ENCODE data around the gene ANKRD13A. TPM values are rescaled to one million over a fixed set of nuclear protein-coding genes. Genes with fewer than 3 reads are reported as not detected.

The ANKRD13A gene
- total RNA-seq, 1 experiment from 2014 or later = 34.5 TPM

DNA sequence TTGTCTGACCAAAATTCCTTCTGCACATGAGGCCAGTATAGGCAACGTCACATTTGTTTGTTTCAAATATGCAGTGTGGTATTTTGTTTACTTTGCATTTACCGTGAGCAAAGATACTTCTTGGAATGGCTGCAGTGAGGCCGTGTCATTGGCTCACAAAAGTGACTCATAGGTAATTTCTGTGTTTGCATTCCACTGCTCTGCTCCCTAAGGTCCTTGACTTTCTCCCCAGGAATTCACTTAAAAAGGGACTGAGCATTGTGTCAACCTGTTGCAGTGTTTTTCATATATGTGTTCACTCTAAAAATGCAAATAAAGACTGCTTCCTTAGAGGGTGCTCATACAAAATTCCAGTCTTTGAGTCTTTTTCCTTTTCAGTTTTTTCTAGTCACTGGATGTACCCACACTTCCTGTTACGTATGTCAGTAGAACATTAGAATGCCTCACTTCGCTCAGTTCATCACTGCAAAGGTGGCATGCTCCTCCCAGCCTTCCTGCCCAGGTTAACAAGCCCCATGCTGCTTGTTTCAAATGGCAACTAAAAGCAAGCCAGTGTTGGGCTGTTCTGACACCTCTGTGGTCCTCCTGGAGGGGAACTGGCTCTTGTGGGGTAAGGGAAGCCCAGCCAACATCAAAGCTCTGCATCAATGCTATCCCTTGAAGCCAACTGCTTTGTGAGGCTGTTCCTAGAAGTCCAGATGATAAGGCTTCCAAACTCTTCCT lies 40.0 kb downstream of the ANKRD13A start:
- intact Hi-C loops (cut with micrococcal nuclease; ENCODE audit: unreplicated experiment) = loop anchor here (5.0 kb wide), 1 partner anchor 37 kb away; no protein-coding TSS in a partner anchor
- Mint-ChIP-seq H3K9me3 (ENCODE audit: low read depth, unreplicated experiment) (no peaks in the 10 kb centered on the region), H3K27ac (ENCODE audit: unreplicated experiment) (peak overlapping the region; percentile 98), H3K4me3 (ENCODE audit: low read depth, unreplicated experiment) (peak overlapping the region; percentile 70), H3K27me3 (ENCODE audit: unreplicated experiment) (no peaks in the 10 kb centered on the region), H3K36me3 (ENCODE audit: insufficient read depth, unreplicated experiment) (peaks cover 47% of the 10 kb centered on the region), H3K4me1 (ENCODE audit: low read depth, unreplicated experiment) (peaks cover 34% of the 10 kb centered on the region)
- DNase-seq = peak; percentile 62
- CTCF ChIA-PET = interaction anchor here (0.6 to 0.7 kb wide), 3 partner anchors 41 to 928 kb away, joined by 3 read pairs; no protein-coding TSS in a partner anchor
- TF ChIP-seq, protein P1, sequence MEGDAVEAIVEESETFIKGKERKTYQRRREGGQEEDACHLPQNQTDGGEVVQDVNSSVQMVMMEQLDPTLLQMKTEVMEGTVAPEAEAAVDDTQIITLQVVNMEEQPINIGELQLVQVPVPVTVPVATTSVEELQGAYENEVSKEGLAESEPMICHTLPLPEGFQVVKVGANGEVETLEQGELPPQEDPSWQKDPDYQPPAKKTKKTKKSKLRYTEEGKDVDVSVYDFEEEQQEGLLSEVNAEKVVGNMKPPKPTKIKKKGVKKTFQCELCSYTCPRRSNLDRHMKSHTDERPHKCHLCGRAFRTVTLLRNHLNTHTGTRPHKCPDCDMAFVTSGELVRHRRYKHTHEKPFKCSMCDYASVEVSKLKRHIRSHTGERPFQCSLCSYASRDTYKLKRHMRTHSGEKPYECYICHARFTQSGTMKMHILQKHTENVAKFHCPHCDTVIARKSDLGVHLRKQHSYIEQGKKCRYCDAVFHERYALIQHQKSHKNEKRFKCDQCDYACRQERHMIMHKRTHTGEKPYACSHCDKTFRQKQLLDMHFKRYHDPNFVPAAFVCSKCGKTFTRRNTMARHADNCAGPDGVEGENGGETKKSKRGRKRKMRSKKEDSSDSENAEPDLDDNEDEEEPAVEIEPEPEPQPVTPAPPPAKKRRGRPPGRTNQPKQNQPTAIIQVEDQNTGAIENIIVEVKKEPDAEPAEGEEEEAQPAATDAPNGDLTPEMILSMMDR (IDR thresholded peaks at IDR 0.05; ENCODE audit: unreplicated experiment) = no peak
- TSS peak; percentile 30 for BruUV-seq (replicated peaks)

DNA sequence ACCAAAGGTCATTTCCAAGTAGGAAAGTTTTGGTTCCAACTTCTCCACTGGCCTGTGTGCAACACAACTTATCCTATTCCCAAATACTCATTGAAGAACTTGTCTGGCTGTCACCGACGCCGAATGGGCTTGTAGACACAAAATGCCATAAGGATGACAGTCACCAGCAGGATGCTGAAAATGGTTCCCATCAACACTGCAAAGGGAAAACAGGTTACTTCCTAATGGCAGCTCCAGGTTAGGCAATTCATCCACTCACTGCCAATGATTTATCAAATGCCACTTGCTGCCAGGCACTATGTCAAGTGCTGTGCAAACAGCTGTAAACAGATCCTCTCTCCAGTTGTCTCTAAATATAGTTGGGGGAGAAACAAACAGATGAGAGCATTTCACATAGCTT lies 43.0 kb downstream of the ANKRD13A start:
- intact Hi-C loops (cut with micrococcal nuclease; ENCODE audit: unreplicated experiment) = loop anchor here (5.0 kb wide), 1 partner anchor 390 kb away; no protein-coding TSS in a partner anchor
- no peak overlapping the region for H3K4me3 Mint-ChIP-seq (ENCODE audit: low read depth, unreplicated experiment)
- no peak for DNase-seq

DNA sequence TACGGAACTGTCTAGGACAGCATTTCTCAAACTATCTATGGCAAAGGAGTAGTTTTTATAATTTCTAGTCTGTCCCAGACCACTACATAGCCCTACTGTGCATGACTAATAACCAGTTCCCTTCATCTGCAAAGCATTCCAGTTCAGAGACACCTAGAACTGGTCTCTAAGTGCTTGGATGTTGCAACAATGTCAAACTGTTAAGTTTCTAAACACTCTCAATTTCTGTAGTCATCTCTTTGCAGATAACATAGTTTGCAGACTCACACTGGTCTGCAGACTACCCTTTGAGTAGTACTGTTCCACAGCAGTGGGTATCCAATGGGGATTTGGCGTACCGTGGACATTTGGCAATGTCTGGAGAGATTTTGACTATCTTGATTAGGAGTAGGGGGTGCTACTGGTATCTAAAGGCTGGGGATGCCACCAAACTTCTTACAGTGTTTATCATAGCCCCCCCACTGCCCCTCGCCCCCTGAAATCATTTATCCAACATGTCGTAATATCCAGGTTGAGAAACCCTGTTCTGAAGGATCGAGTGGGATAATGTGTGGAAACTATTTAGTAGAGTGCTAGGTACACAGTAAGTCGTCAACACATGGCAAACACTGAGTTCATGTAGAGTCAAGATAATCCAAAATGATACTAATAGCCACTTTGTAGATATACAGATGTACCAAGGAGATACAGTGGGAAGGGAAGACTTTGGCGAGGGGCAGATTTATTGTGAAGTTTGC lies 47.4 kb downstream of the ANKRD13A start:
- TF ChIP-seq, protein P1 (IDR thresholded peaks at IDR 0.05; ENCODE audit: unreplicated experiment) = no peak
- peaks cover 18% of the 10 kb centered on the region for H3K4me1 Mint-ChIP-seq (ENCODE audit: low read depth, unreplicated experiment)
- H3K27ac Mint-ChIP-seq (ENCODE audit: unreplicated experiment) = no peak overlapping the region
- no peaks in the 10 kb centered on the region for H3K27me3 Mint-ChIP-seq (ENCODE audit: unreplicated experiment)
- CTCF ChIA-PET = no interaction called here
- H3K4me3 Mint-ChIP-seq (ENCODE audit: low read depth, unreplicated experiment) = peak overlapping the region; percentile 99
- BruUV-seq (replicated peaks) = no TSS peak
- H3K36me3 Mint-ChIP-seq (ENCODE audit: insufficient read depth, unreplicated experiment) = peaks cover 40% of the 10 kb centered on the region
- intact Hi-C loops (cut with micrococcal nuclease; ENCODE audit: unreplicated experiment) = no loop called here
- DNase-seq = no peak
- H3K9me3 Mint-ChIP-seq (ENCODE audit: low read depth, unreplicated experiment) = no peaks in the 10 kb centered on the region

More for the DNA sequence above, 43.0 kb downstream of the ANKRD13A start:
- peaks cover 34% of the 10 kb centered on the region for H3K4me1 Mint-ChIP-seq (ENCODE audit: low read depth, unreplicated experiment)
- CTCF ChIA-PET = interaction anchor here (0.8 kb wide), 2 partner anchors 41 to 389 kb away, joined by 3 to 6 read pairs; no protein-coding TSS in a partner anchor
- H3K27ac Mint-ChIP-seq (ENCODE audit: unreplicated experiment) = no peak overlapping the region
- BruUV-seq (replicated peaks) = no TSS peak
- peaks cover 43% of the 10 kb centered on the region for H3K36me3 Mint-ChIP-seq (ENCODE audit: insufficient read depth, unreplicated experiment)
- no peaks in the 10 kb centered on the region for H3K9me3 Mint-ChIP-seq (ENCODE audit: low read depth, unreplicated experiment)
- TF ChIP-seq, protein P1 (IDR thresholded peaks at IDR 0.05; ENCODE audit: unreplicated experiment) = no peak
- no peaks in the 10 kb centered on the region for H3K27me3 Mint-ChIP-seq (ENCODE audit: unreplicated experiment)

DNA sequence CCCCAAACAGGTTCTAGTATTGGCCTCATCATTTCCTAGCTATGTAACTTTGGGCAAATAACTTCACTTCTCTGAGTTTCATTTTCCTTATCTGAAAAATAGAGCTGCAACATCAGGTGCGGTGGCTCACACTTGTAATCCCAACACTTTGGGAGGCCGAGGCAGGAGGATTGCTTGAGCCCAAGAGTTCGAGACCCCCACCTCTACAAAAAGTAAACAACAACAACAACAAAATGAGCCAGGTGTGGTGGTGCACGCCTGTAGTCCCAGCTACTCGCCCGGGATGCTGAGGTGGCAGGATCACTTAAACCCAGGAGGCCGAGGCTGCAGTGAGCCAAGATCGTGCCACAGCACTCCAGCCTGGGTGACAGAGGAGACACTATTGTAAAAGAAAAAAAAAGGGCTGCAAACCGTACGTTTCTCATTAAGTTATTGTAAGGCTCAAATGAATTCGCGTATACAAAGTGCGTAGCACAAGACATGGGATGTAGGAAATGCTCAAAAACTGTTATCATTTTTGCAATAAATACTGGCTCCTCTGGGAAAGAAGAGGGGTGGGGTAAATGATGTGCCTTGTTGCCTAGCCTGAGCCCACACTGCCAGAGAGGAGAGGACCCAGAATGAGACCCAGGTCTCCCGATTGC lies 48.2 kb downstream of the ANKRD13A start:
- no peak overlapping the region for H3K27ac Mint-ChIP-seq (ENCODE audit: unreplicated experiment)
- no TSS peak for BruUV-seq (replicated peaks)

More for the DNA sequence above, 48.2 kb downstream of the ANKRD13A start:
- intact Hi-C loops (cut with micrococcal nuclease; ENCODE audit: unreplicated experiment) = no loop called here
- CTCF ChIA-PET = no interaction called here
- Mint-ChIP-seq H3K4me3 (ENCODE audit: low read depth, unreplicated experiment) (peak overlapping the region; percentile 99), H3K9me3 (ENCODE audit: low read depth, unreplicated experiment) (no peaks in the 10 kb centered on the region), H3K4me1 (ENCODE audit: low read depth, unreplicated experiment) (peaks cover 18% of the 10 kb centered on the region), H3K27me3 (ENCODE audit: unreplicated experiment) (no peaks in the 10 kb centered on the region), H3K36me3 (ENCODE audit: insufficient read depth, unreplicated experiment) (peaks cover 35% of the 10 kb centered on the region)
- no peak for DNase-seq
- TF ChIP-seq, protein P1 (IDR thresholded peaks at IDR 0.05; ENCODE audit: unreplicated experiment) = no peak
